Spleen (tissue), 11 donors: ENCODE data around the gene IDI2. TPM values are rescaled to one million over a fixed set of nuclear protein-coding genes. Genes with fewer than 3 reads are reported as not detected.

Source experiments
- DNase-seq: peaks from one replicate; pipeline ENCODE4 v3.0.0-alpha.2; 2020
- H3K27ac ChIP-seq, 8 donors: fragments of 200-600 bp; sonication (generic) in 7 of 8; 1 replicate in 4 of 8; 2 replicates in 4 of 8; pipeline versions ENCODE4 v1.5.0 to v1.8.0; 2016 to 2021; ENCODE audit warnings: inconsistent platforms in 4 of 8, mild to moderate bottlenecking in 4 of 8, moderate library complexity in 1 of 8
- H3K27me3 ChIP-seq, 7 donors: fragments of 200-600 bp; sonication (generic) in 6 of 7; replicated peaks in 1 of 7; 1 replicate in 4 of 7; 2 replicates in 3 of 7; pipeline versions ENCODE4 v1.5.0 to v1.8.0; 2016 to 2021; ENCODE audit warnings: inconsistent platforms in 3 of 7, mild to moderate bottlenecking in 1 of 7
- H3K36me3 ChIP-seq, 6 donors: fragments of 200-600 bp; sonication (generic) in 5 of 6; 1 replicate in 4 of 6; 2 replicates in 2 of 6; pipeline versions ENCODE4 v1.5.0 to v1.8.0; 2016 to 2021; ENCODE audit warnings: inconsistent platforms in 2 of 6
- H3K4me1 ChIP-seq, 6 donors: fragments of 200-600 bp; sonication (generic) in 5 of 6; 1 replicate in 3 of 6; 2 replicates in 3 of 6; pipeline versions ENCODE4 v1.5.0 to v1.8.0; 2016 to 2021; ENCODE audit warnings: inconsistent platforms in 3 of 6
- H3K4me3 ChIP-seq, 8 donors: fragments of 200-600 bp; sonication (generic) in 7 of 8; 1 replicate in 4 of 8; 2 replicates in 4 of 8; pipeline versions ENCODE4 v1.5.0 to v1.8.0; 2016 to 2021; ENCODE audit warnings: inconsistent platforms in 4 of 8, mild to moderate bottlenecking in 4 of 8, moderate library complexity in 2 of 8
- H3K9me3 ChIP-seq, 8 donors: fragments of 200-600 bp; sonication (generic) in 7 of 8; 1 replicate in 4 of 8; 2 replicates in 4 of 8; pipeline versions ENCODE4 v1.5.0 to v1.8.0; 2016 to 2021; ENCODE audit warnings: inconsistent platforms in 4 of 8
- POLR2A ChIP-seq, 3 donors: fragments of 450-650 bp; IDR thresholded peaks; one replicate each; pipeline ENCODE4 v1.5.1; 2017; ENCODE audit warnings: antibody characterized with exemption in 3 of 3, mild to moderate bottlenecking in 1 of 3
- POLR2AphosphoS5 ChIP-seq, 3 donors: sonication (generic); formaldehyde crosslinking; IDR thresholded peaks; one replicate each; pipeline ENCODE4 v1.5.1; 2017; ENCODE audit warnings: antibody characterized with exemption in 3 of 3
- WGBS, 5 donors: extraction: QIAGEN DNeasy Blood & Tissue Kit in 3 of 5; methylation state at CpG; one replicate each; pipeline versions ENCODE4 v1.1.5 to v1.1.7; 2013 to 2018; 5-methylcytosine and 5-hydroxymethylcytosine counted together
- intact Hi-C: fragments of 100-400 bp; cut with DNase I; formaldehyde crosslinking; loops from one replicate; pipeline ENCODE4 v1.15.0; 2023; ENCODE audit warnings: low total_unique reads
- polyA plus RNA-seq, 3 donors: library from polyadenylated mRNA; stranded (reverse); fragments of 200-250 nt; gene quantifications; one replicate each; pipeline ENCODE4 v1.2.1, GENCODE V29; 2013
- total RNA-seq, 7 donors: library from RNA; depleted of rRNA in 3 of 7; stranded (reverse); fragments of >200 nt in 3 of 7; fragmentation: NEBNext Ultra II Directional in 4 of 7; extraction: Animal tissue kit (Norgen Biotek cat#: 25700) in 4 of 7; gene quantifications; one replicate each; pipeline versions ENCODE4 v1.1.0 to v1.2.1, GENCODE V29; 2016 to 2021
- TF ChIP-seq, protein P1 (sequence below), 11 experiments: fragments of 200-600 bp in 7 of 11; fragments of 450-650 bp in 4 of 11; sonication (generic) in 4 of 11; IDR thresholded peaks in 8 of 11; conservative IDR thresholded peaks in 3 of 11; 1 replicate in 7 of 11; 2 replicates in 4 of 11; pipeline versions ENCODE4 v1.4.0 to v1.8.0; 2016 to 2021; ENCODE audit warnings: antibody characterized with exemption in 11 of 11, inconsistent platforms in 4 of 11, mild to moderate bottlenecking in 1 of 11
- donor health status: healthy with polysubstance abuse.
- donor health status: DM: no; HTN: no; CAD: no; lungs with moderate emphysema.
- donor health status: DM: no; HTN: no; CAD: no.
- donor health status: Bipolar disorder and iron deficiency.
- donor health status: healthy.
- donor health status: DM: no; HTN: no; CAD: no.
- donor health status: DM: yes; HTN: yes; CAD: no.

The IDI2 gene
- total and polyA plus RNA-seq, 10 donors, result 0.06 to 0.09 TPM; not detected in 8

DNA sequence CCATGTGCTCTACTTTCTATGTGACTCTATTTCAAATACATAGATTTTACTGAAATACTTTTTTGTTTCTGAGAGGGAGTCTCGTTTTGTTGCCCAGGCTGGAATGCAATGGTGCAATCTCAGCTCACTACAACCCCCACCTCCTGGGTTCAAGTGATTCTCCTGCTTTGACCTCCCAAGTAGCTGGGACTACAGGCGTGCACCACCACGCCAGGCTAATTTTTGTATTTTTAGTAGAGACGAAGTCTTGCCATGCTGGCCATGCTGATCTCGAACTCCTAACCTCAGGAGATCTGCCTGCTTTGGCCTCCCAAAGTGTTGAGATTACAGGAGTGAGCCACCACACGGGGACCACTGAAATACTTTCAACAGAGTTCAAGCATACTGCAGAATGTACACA, 19.8 kb upstream of the IDI2 start:
- TF ChIP-seq POLR2A (IDR thresholded peaks at IDR 0.05), result no peak
- Histone ChIP-seq H3K36me3 (peaks cover 0 to 31% (median 23%) of the 10 kb centered on the region in 6 donors), H3K27me3 (no peaks in the 10 kb centered on the region), H3K9me3 (no peaks in the 10 kb centered on the region), H3K4me1 (peaks cover 32 to 78% (median 62%) of the 10 kb centered on the region in 6 donors), H3K27ac (peak overlapping the region in 7 of 8 donors; percentile 92 to 97 (median 94)), H3K4me3 (peak overlapping the region in 1 of 8 donors; percentile 64)
- intact Hi-C loops, result no loop called here
- no peak for DNase-seq
- 73 to 87% (median 80%) methylated on average over 6 of the region's 6 CpGs for WGBS, 5 donors

DNA sequence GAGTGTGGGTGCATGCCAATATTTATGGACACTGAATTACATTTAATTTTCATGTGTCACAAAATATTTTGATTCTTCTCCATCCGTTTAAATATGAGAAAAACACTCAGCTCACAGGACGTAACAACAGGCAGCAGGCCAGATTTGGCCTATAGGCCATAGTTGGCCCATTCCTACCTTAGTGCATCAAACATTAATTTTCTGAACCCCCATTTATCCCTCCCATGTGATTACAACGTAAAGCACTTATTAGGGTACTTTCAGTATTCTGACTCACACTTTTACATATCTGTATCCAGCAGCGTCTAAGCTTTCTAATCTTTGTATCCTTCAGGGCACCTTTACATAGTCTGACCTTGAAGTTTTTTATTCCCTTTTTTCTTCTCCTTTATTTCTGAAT, 19.3 kb upstream of the IDI2 start:
- WGBS, 5 donors, result 66 to 80% (median 68%) methylated on average over 4 of the region's 4 CpGs
- intact Hi-C loops, result no loop called here
- peak overlapping the region; percentile 82 to 97 (median 94) for H3K27ac ChIP-seq

DNA sequence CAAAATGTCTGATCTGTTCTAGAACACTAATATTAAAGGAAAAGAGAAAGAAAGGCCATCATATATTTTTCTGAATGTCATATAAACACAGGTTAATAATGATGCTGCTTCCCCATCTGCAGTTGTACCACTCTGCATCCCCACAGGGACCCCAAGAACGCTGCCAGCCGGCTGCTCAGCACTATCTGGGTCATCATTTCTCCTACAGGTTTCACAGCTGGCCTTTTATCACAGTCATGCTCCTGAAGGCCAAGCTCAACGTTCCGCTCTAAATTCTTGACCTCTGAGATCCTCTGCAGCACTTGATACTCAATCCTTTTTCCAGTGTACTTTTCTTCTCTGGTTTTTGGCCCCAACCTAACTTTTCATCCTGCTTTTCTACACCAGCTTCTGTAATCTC, 18.5 kb upstream of the IDI2 start:
- H3K4me1 ChIP-seq, result peaks cover 25 to 76% (median 54%) of the 10 kb centered on the region in 6 donors
- intact Hi-C loops, result no loop called here
- WGBS, 5 donors, result 45 to 55% (median 46%) methylated on average over 4 of the region's 4 CpGs
- peak overlapping the region in 6 of 8 donors; percentile 16 to 64 (median 23) for H3K4me3 ChIP-seq
- no peak for DNase-seq
- no peak for TF ChIP-seq POLR2A (IDR thresholded peaks at IDR 0.05)
- no peak for TF ChIP-seq POLR2AphosphoS5 (IDR thresholded peaks at IDR 0.05)
- TF ChIP-seq, protein P1, sequence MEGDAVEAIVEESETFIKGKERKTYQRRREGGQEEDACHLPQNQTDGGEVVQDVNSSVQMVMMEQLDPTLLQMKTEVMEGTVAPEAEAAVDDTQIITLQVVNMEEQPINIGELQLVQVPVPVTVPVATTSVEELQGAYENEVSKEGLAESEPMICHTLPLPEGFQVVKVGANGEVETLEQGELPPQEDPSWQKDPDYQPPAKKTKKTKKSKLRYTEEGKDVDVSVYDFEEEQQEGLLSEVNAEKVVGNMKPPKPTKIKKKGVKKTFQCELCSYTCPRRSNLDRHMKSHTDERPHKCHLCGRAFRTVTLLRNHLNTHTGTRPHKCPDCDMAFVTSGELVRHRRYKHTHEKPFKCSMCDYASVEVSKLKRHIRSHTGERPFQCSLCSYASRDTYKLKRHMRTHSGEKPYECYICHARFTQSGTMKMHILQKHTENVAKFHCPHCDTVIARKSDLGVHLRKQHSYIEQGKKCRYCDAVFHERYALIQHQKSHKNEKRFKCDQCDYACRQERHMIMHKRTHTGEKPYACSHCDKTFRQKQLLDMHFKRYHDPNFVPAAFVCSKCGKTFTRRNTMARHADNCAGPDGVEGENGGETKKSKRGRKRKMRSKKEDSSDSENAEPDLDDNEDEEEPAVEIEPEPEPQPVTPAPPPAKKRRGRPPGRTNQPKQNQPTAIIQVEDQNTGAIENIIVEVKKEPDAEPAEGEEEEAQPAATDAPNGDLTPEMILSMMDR (IDR thresholded peaks at IDR 0.05 in 8 of 11, conservative IDR thresholded peaks at IDR 0.05 in 3 of 11), result no peak
- H3K36me3 ChIP-seq, result peaks cover 0 to 43% (median 31%) of the 10 kb centered on the region in 6 donors
- H3K27ac ChIP-seq, result peak overlapping the region; percentile 82 to 97 (median 94)
- no peaks in the 10 kb centered on the region for H3K9me3 ChIP-seq
- H3K27me3 ChIP-seq, result no peaks in the 10 kb centered on the region

More for the DNA sequence above, 19.3 kb upstream of the IDI2 start:
- Histone ChIP-seq H3K36me3 (peaks cover 0 to 35% (median 27%) of the 10 kb centered on the region in 6 donors), H3K4me3 (peak overlapping the region in 1 of 8 donors; percentile 64), H3K4me1 (peaks cover 27 to 78% (median 58%) of the 10 kb centered on the region in 6 donors), H3K27me3 (no peaks in the 10 kb centered on the region), H3K9me3 (no peaks in the 10 kb centered on the region)
- no peak for DNase-seq
- TF ChIP-seq POLR2A (IDR thresholded peaks at IDR 0.05), result no peak
- TF ChIP-seq POLR2AphosphoS5 (IDR thresholded peaks at IDR 0.05), result no peak
- TF ChIP-seq, protein P1 (IDR thresholded peaks at IDR 0.05 in 8 of 11, conservative IDR thresholded peaks at IDR 0.05 in 3 of 11), result no peak

DNA sequence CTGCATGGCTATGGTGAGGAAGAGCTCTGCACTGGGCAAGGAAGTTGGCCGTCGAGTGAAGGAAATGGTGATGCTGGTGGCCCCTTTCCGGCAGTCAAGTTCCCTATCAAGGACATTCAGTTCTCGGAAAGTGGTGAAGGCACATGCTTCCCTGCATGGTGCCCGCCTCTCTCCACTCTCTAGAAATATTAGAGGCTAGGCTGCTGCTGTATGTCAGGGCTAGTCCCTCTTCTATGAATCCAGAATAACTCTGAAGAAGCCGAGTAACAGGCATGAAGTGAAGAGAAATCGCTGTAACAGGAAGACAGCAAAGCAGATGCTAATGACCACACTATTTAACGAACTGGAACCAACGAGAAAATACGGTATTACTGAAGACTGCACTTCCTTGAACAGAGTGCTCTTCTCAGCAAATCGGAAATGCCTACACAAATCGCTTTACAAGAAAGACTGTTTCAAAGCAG, 17.9 kb upstream of the IDI2 start:
- Histone ChIP-seq H3K27me3 (no peaks in the 10 kb centered on the region), H3K36me3 (peaks cover 0 to 47% (median 32%) of the 10 kb centered on the region in 6 donors), H3K27ac (peak overlapping the region; percentile 82 to 97 (median 94)), H3K4me1 (peaks cover 25 to 76% (median 54%) of the 10 kb centered on the region in 6 donors), H3K4me3 (peak overlapping the region in 7 of 8 donors; percentile 16 to 64 (median 23)), H3K9me3 (no peaks in the 10 kb centered on the region)
- TF ChIP-seq, protein P1 (IDR thresholded peaks at IDR 0.05 in 8 of 11, conservative IDR thresholded peaks at IDR 0.05 in 3 of 11), result no peak
- TF ChIP-seq POLR2A (IDR thresholded peaks at IDR 0.05), result peak in 2 of 3 donors; percentile 39 to 85
- peak; percentile 54 to 97 (median 84) for TF ChIP-seq POLR2AphosphoS5 (IDR thresholded peaks at IDR 0.05)
- 12 to 25% (median 18%) methylated on average over 12 of the region's 12 CpGs for WGBS, 5 donors
- DNase-seq, result peak; percentile 90
- intact Hi-C loops, result no loop called here
